AG08396 (cell line): ENCODE measurements around the gene RAC2.

ENCODE experiments used
- DNase-seq: peaks from one replicate; pipeline ENCODE4 v3.0.0; 2012; ENCODE audit warnings: low spot score, mixed read lengths

The RAC2 gene

DNA sequence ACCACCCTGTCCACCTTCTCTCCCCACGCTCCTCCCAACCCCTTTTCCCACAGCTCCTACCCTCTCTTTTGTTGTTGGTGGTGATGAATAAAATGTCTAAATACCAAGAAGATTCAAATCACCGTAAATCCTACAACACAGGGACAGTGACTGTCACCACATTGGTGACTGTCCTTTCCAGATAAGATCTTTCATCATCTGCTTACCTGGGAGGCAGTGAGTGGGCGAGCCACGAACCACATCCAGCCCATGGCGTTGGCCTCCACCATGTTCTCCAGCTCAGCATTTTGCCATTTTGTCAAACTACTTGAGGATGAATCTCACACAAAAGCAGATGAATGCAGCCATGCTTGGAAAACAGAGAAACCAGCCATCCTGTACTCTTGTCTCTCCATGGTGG, 31.6 kb upstream of the RAC2 start:
- DNase-seq: no peak

DNA sequence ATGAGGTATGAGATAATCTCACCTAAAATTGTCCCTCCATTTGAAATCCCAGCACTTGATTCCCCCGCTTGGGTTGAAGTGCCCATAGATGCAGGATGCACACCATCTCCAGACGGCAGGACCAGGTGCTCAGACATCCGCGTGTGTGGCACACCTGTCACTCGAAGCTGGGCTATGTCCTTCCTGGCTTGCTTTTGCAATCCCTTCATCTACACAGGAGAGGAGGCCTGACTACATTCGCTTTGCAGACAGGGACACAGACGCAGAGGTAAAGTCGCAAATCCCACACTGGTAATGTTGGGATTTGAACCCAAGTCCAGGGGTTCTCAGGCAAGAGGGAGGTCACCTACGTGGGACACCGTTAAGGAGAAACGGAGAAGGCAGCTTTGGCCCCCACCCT, 31.1 kb upstream of the RAC2 start:
- no peak for DNase-seq

DNA sequence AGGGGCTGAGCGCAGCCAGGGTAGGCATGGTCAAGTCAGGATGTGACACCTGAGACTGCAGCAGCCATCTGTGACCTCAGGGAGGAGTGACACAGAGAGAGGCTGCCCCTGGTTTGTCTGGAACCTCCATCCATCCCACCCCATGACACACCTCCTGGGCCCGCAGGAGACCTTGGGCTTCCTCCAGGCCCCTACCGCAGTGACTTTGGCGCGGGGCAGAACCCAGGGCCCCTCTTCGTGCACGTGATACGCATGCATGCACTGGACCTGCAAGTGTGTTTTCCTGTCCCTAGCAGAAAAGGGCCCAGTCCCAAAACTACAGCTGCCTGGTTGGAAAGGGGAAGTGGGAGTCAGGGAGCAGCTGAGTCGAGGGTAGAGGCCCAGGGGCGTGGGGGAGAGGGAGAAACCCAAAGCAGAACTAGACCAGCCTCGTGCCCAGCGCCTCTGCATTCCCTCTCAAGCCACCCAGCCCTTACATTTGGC, 30.4 kb upstream of the RAC2 start:
- no peak for DNase-seq

DNA sequence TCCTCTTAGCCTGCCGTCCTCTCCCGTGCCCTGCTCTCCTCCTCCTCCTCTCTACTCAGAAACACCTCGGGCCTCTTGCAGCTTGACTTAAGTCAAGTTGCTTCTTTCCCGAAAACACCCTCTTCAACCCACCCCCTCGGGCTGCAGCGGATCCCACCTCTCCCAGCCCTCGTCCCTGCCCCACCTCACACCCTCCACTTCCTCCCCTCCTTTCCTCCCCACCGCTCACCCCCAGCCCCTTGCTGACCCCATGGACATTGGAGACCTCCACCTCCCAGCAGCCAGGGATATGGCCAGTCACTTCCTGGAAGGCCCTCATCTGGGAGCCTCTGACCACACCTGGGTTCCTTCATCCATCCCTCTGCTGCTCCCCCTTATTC, 29.8 kb upstream of the RAC2 start:
- peak; percentile 3 for DNase-seq

DNA sequence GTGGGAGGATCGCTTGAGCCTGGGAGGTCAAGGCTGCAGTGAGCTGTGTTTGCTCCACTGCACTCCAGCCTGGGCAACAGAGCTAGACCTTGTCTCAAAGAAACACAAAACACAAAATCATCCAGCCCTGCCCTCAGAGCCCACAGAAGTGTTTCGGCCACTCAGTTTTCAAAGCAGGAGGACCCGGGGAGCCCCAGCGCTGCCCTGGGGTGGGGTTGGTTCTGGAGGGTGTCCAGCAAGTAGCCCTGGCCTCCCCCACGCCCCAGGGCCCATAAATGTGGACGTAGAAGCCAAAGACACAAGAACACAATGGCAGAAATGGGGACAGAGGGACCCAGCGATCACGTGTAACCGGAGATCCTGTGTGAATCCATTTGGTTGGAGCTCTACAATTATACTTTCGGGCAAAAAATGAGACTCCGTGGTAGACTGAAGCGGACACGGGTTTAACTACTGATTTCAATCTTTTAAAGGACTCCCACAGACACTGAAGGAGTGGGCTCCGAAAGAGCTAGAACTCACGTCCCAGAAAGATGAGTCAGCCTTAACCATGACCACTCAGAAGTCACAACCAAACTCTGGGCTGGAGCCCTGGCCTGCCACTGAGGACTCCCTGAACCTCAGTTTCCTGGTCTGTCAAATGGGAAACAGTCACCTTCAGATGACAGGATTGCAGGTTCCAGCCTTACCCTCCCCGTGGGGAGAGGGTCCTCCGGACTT, 29.2 kb upstream of the RAC2 start:
- DNase-seq: peak; percentile 64

DNA sequence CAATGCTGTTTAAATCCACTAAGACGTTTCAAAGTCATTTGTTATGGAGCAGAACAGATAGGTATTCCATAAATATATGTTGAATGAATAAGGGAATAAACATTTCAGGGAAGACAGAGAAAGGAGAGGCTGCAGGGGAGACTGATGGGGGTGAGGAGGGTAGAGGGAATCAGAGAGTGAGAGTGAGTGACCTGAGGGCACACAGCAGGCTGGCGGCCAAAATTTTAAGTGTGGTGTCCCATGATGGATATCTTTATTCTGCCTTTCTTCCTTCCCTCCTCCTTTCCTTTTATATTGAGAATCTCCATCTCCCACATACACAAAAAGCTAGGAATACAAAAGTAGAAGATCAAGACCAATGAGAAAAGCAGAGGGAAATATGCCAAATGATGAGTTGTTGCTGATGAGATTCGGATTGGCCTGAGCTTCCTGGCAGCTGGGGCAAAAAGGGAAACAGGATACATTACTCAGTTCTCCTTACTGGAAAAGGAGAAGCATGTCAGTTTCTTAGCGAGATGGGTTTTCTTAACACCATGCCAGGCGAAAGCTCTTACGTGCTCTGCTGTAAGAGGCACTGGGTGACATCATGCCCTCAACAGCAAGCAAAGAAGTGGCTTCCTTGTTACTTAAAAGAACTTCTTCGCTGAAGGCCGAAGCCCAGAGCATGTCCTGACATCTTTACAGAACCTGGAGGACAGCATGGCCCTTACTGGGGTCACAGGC, 27.0 kb upstream of the RAC2 start:
- DNase-seq: no peak

DNA sequence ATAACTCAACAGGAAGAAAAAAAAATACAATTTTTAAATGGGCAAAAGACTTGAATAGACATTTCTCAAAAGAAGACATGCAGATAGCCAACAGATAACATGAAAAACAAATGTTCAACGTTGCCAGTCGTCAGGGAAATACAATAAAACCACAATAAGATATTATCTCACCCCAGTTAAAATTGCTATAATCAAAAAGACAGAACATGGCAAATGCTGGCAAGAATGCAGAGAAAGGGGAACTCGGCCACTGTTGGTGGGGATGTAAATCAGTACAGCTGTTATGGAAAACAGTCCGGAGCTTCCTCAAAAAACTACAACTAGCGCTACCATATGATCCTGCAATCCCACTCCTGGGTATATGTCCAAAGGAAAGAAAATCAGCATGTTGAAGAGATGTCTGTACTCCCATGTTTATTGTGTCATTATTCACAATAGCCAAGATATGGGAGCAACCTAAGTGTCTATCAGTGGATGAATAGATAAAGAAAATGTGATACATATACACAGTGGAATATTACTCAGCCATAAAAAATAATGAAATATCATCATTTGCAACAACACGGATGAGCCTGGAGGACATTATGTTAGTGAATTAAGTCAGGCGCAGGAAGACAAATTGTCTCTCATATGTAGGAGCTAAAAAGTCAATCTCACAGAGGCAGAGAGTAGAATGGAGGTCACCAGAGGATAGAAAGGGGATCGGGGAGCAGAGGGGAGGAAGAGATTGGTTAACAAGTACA, 26.0 kb upstream of the RAC2 start:
- no peak for DNase-seq

DNA sequence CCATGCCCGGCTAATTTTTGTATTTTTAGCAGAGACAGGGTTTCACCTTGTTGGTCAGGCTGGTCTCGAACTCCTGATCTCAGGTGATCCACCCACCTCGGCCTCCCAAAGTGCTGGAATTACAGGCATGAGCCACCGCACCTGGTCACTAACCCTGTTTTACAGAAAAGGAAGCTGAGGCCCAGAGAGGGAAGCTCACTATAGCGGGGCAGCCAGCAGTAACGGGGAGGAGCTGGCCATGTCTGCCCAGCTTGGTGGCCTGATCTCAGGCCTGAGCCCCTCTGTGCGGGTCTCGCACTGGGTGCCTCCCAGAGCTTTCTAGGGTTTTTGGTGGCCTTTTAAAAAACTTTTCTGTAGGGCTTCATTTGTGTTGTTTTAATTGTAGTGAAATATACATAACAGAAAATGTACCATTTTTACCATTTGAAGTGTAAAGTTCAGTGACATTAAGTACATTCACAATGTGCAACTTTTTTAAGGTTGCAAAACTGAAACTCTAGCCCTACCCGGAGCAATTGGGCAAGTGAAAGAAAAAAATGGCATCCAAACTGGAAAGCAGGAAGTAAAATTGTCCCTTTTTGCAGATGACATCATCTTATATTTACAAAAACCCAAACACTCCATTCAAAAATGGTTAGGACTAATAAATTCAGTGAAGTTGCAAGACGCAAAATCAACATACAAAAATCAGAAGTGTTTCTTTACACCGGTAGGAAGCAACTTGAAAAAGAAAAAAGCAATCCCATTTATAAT, 23.8 kb upstream of the RAC2 start:
- DNase-seq: no peak

DNA sequence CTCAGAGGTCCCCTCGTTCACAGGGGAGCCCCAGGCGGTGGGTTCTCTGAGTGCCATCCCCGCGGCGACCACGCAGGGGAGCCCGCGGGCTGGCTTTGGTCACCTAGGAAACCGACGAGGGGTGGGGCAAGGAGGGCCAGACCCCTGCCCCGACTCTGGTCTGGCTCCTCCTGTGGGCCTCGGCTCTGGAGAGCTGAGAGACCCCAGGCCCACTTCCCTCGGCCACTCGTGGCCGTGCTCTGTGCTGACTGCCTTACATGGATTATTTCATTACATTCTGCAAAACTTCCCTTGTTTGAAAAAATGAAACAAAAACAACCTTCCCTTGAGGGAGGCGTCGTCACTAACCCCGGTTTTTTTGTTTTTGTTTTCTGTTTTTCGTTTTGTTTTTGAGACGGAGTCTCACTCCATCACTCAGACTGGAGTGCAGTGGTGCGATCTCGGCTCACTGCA, 23.1 kb upstream of the RAC2 start:
- DNase-seq: peak; percentile 78

DNA sequence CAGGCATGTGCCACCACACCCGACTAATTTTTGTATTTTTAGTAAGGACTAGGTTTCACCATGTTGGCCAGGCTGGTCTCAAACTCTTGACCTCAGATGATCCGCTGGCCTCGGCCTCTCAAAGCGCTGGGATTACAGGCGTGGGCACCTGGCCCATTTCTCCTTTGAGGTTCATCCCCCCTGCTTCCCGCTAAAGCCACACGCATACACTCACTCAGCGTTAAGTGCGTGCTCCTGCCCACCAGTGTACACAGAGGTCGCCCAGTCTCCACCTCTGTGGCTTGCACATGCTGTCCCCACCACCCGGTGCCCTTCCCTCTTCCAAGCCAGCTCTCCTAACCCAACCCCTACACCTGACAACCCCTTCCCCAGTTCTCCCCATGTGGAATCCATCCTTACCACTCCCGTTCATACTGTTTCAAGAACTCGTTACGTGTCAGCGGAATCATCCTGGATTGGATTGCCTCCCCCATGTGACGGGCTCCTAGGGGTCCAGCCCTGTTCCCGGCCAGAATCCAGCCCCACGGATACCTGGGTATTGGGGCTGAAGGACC, 22.6 kb upstream of the RAC2 start:
- no peak for DNase-seq

DNA sequence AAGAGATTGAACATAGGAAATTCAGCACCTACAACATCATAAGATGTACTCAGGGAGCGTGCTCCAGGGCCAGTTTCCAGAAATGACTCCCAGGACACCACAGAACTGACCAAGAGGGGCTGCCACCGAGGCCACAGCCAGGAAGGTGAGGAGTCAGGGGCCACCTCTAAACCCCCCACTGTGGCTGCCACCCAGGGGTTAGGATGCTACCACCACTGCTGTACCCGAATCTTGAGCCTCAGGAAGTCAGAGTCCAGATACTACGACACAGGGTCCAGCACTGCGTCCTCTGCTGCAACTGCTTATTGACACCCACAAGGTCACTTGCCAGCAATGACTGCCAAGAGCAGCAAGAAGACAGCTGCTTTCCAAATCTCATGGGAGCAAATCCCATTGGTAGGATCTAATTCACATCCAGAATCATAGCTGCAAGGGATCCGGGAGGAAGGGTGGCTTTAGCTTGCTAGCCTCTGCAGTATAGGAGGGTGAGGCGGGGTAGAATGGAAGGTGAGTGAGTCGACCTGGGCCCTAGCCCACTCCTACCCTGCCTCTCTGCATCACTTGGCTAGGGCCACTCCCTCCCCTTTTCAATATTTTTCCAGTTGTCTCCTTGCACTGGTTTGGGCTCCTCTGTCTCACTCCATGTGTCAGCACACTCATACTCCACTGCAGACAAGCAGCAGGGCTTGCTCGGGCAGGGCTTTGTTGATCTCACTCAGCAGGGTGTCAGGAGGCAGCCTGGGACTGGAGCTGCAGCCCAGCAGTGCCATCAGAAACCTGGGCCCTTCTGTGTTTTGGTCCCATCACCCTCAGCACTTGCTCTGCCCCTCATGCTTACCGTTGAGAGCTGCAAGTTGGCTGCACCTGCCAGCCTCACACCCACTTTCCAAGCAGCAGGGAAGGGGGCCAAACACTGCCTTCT, 20.2 kb upstream of the RAC2 start:
- DNase-seq: no peak

DNA sequence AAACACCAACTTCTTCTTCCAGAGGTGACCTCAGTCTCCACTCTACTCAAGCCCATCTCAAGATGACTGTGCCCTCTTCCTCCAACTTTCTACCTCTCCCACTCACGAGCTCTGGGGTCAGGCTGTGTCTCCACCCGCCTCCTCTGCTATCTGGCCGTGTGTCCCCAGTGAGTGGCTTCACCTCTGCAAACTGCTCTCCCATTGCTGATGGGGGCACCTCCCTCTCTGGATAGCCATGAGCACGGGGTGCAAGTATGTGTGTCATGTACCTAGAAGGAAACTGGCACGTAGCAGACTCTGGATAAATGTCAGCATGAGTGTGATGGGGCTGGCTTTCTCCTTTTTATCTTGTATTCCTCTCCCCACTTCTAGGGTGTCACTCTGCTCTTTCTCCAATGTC, 18.3 kb upstream of the RAC2 start:
- DNase-seq: no peak

DNA sequence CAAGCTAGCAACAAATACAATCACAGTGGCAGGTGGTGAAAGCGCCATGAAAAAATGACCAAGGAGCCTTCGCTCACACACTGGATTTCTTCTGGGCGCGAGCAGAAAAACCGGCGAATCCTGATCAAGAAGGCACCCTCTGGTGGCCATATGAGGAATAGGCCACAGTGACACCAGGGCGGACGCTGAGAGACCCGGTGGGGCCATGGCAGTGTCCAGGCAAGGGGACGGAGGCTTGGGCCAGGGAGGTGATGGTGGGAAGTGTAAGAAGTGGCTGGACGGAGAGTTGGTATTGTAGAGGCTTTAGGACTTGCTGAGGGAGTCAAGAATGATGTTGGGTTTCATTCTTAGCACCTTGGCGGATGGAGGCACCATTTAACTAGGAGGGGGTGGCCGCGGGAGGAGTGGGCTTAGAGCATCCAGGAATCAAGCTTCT, 16.9 kb upstream of the RAC2 start:
- DNase-seq: peak; percentile 73

DNA sequence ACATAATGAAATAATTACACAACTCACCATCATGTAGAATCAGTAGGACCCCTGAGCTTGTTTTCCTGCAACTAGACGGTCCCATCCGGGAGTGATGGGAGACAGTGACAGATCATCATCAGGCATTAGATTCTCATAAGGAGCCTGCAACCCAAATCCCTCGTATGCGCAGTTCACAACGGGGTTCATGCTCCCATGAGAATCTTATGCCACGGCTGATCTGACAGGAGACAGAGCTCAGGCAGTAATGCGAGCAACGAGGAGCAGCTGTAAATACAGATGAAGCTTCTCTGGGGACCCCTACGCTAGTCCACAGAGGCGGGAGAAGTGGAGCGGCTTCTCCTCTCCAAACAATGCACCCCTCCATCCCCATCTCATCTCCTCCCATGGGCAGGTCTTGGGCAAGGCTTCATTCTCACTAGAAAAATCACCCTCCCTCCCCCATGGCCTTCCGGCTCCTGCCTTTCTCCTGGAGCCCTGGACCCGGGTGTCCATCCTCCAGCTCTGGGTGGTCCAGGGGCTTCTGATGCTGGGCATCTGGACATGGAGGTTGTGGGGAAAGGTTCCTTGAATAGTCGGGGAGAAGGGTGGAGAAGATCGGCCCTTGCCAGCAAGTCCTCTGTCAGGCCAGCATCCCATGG, 16.2 kb upstream of the RAC2 start:
- no peak for DNase-seq

DNA sequence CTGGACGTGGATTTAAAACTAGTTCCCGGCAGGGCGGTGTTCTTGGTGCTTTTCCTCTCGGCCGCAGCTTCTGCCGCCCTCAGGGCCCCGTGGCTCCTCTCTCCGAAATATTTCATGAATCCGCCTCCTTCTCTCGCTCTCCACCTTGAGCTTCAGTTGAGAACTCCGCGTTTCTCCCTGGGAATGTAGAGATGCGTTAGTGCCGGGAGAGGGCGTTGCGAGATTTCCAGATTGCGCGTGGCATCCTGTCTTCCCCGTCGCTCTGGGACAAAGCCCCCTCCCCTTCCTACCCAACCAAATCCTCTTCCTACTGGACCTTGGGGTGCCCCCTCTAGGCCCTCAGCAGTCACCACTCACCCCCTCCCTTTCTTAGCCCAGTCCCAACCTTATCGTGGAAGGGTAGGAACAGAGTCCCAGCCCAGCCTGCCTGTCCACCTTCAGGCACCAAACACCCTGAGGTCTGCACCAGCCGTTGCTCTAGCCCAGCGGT, 15.5 kb upstream of the RAC2 start:
- peak; percentile 51 for DNase-seq

DNA sequence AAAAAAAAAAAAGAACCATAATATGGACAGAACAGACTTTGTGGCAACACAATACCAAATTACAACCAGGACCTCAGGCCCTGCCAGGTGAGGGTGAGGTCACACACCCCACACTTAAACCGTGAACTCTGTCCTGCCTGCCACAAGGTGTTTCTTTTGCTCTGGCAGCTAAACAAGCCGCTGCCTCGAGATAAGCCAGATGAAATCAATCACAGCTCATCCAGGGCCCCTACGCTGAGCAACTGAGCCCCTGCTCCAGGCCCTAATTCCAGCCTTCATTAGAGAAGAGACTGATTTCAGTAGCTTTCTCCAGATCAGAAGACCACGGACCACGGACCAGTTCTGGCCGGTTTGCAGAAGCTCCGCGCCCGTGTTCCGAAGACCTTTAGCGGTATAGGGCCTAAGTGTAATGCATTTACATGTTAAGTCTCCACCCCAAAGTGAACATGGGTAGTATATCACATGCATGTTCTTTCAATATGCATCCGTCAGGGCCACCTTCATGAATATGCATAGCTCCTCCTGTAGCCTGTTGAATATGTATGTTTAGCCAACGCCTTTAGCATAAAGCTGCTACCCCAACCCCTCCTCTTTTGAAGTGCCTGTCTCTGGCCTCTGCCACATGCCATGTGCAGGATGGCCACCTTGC, 14.8 kb upstream of the RAC2 start:
- no peak for DNase-seq

DNA sequence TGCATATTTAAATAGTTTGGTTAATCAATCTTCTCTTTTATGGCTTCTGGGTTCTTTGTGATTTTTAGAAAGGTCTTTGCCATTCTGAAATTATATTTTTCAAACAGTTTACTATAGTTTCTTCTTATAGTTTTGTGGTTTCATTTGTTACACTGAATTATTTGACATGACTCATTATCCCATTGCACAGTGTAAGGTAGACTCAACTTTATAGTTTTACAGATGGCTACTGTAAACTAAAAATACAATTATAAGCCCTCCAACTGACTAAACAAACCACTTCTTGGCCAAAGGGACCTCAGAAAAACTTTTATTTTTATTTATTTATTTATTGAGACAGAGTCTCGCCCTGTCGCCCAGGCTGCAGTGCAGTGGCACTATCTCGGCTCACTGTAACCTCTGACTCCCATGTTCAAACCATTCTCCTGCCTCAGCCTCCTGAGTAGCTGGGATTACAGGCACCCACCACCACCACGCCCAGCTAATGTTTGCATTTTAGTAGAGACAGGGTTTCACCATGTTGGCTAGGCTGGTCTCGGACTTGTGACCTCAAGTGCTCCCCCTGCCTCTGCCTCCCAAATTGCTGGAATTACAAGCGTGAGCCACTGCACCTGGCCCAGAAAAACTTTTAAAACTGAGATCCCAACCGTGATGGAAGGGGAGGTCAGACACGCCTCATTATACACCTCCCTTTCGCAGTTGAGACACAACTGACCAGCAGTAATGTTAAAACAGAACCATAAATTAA, 14.1 kb upstream of the RAC2 start:
- DNase-seq: no peak

DNA sequence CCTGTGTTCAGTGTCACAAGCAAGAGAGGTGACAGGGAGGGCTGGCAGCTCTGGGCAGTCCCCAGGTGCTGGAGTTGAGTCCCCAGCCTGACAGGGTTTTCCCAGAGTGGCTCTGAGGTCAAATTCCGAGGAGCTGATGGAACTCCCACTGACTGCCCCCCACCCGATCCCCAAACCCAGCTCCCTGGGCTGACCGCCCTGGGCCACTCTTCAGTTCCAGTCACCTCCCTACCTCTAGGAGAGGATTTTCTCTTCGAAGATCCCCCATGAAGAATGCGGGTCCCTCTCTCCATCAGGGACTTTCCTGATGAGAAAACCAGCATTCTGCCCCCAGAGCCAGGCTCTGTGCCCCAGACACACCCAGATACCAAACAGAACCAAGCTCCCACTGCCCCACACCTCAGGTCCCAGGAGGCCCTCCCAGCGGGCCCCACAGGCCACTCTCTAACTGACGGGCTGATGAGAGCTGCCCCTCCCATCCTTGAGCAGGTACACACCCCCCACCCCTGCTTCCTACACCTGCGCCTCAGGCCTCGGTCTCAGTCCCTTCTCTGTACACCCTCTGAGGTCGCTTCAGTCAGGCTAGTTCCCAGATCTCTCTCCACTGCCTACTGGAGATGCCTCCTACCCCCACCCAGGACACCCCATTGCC, 12.1 kb upstream of the RAC2 start:
- no peak for DNase-seq
